ENCODE results near the gene MAS1.

- no peak for TF ChIP-seq POLR2A (IDR thresholded peaks at IDR 0.05; ENCODE audit: low read length)
- no peak for TF ChIP-seq GATA1 (IDR thresholded peaks at IDR 0.05; ENCODE audit: low read depth, low read length)
Measured at GRCh38 chr6:159877256-159877808, 13.5 kb upstream of the MAS1 start.

All from erythroblast (primary cell).